ENCODE measurements around the gene GLCCI1.
"Not testable (repeated sequence)": the region's sequence is repeated elsewhere in the genome, so short reads cannot be mapped to it uniquely, and the experiment has no call there.

The GLCCI1 gene

DNA sequence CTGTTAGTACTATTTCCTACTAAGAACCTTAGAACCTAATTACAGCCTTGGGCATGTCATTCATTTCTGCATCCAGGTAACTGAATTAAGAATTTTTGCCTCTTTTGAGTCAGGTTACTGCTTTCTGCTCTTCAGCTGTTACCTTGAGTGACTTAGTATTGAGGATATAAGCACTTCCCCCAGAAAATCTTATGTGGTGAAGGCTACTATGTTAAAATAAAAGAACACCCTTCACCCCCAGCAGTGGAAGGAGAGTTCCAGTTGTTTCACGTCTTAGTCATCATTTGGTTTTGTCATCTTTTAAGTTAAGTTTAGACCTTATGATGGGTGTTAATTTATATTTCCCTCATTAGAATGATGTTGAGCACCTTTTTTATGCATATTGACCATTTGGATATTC, 82.8 kb downstream of the GLCCI1 start:
- no peak for DNase-seq (ENCODE audit: low spot score)

DNA sequence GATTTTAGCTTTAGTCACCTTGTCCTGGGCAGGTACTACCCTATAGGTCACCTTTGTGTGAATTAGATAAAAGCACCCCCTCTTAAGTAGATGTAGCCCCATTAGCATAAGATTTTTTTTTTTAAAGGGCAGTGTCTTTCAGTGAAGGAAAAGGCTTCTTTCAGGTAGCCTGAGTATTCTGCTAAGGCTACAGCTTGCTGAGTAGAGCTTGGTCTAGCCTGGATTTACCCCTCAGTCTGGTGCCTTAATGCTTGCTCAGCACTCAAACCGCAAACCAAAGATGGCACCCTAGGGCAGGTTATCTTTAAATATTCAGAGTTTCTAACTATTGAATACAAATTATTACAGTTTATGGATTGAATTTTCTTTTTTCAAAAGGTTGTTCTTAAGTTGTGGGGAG, 83.4 kb downstream of the GLCCI1 start:
- no peak for DNase-seq (ENCODE audit: low spot score)

DNA sequence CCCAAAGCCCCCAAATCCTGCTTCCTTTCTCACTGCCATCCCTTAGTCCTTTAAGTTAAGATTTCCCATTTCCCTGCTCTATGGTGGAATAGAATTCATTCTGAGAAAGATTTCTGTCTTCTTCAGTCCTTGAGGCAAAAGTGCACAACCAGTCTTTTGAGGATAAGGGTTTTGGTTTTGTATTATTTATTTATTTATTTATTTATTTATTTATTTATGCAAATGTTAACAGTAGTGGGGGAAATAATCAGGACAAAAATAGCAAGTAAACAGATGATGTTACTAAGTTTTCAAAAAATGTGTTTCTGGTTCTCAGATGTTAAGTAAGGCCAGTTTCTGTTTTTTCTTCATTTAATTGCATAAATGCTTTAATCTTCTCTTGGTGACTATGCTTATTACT, 84.2 kb downstream of the GLCCI1 start:
- DNase-seq (ENCODE audit: low spot score) = no peak

DNA sequence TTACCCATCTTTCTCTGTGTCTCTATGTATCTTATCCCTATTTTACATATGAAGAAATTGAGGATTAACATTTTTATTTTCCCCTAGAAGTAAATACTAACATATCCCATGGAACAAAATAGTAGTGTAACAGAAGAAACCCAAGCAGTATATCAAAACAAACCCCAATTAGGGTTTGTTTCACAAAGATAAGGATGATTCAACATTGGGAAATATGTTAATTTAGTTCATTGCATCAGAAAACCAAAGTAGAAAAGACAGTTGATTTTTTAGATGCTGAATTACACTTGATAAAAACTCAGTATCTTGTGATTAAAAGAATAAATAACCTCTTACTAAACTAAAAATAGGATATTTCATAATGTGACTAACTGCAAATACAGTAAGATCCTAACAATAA, 87.8 kb downstream of the GLCCI1 start:
- DNase-seq (ENCODE audit: low spot score) = no peak

DNA sequence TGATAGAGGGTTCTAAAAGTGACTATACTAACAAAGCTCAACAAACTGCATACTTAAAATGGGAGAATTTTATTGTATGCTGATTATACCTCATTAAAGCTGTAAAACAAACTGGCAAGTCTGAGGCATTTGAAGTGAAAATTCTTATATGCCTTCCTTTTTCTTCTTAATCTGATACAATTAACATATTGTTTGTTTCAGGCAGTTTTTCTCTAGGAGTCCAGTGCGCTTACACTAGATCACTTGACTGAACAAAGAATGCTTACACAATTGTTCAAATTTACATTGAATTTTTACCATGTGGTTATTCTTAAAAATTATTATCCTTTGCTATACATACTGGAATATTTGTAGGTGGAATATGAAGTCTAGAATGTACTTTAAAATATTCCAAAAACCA, 89.0 kb downstream of the GLCCI1 start:
- DNase-seq (ENCODE audit: low spot score) = no peak

DNA sequence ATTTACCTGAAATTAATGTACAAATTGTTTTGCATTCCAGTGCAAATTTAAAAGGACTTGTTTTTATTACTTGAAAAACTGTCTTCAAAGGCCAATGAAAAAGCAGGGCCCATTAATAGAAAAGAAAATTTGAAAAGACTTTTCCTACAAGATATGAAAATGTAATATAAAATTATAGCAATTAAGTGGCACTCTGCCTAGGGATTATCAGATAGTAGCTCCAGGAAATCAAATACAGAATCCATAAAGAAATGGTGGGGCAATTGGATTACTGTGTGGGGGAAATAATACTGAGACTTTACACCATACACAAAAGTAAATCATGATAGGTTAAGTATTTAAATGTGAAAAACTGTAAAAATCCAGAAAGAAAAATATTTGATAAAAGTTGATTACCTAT, 89.7 kb downstream of the GLCCI1 start:
- no peak for DNase-seq (ENCODE audit: low spot score)

DNA sequence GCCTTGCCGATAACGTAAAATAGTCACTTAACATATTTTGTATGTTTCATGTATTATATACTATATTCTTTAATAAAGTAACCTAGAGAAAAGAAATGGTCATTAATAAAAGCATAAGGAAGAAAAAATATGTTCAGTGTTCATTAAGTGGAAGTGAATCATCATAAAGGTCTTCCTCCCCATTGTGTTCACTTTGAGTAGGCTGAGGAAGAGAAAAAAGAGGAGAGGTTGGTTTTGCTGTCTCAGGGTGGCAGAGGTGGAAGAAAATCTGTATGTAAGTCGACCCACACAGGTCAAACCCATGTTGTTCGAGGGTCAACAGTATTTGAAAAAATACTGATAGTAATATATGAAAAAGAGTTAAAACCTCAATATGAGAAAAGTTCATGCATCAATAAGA, 90.3 kb downstream of the GLCCI1 start:
- DNase-seq (ENCODE audit: low spot score) = no peak

DNA sequence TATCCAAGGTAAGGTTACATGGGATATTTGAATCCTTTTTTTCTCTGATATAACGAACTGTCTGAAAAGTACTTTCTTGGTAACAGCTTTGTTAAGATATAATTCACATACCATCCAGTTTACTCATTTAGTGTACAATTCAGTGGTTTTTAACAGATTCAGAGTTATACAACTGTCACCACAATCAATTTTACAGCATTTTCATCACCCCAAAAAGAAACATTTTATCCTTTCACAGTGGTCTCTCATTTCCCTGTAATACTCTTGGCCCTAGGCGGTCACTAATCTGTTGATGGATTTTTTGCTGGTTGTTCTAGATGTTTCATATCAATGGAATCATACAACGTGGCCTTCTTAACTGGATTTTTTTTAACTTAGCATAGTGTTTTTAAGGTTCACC, 91.6 kb downstream of the GLCCI1 start:
- no peak for DNase-seq (ENCODE audit: low spot score)

DNA sequence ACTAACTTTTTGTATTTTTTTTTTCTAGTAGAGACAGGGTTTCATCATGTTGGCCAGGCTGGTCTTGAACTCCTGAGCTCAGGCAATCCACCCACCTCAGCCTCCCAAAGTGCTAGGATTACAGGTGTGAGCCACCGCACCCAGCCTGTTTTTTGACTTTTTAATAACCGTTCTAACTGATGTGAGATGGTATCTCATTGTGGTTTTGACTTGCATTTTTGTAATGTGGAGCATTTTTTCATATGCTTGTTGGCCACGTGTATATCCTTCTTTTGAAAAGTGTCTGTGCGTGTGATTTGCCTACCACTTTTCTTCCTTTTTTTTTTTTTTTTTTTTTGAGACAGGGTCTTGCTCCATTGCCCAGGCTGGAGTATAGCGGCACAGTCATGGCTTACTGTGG, 94.7 kb downstream of the GLCCI1 start:
- DNase-seq (ENCODE audit: low spot score) = not testable (repeated sequence)

DNA sequence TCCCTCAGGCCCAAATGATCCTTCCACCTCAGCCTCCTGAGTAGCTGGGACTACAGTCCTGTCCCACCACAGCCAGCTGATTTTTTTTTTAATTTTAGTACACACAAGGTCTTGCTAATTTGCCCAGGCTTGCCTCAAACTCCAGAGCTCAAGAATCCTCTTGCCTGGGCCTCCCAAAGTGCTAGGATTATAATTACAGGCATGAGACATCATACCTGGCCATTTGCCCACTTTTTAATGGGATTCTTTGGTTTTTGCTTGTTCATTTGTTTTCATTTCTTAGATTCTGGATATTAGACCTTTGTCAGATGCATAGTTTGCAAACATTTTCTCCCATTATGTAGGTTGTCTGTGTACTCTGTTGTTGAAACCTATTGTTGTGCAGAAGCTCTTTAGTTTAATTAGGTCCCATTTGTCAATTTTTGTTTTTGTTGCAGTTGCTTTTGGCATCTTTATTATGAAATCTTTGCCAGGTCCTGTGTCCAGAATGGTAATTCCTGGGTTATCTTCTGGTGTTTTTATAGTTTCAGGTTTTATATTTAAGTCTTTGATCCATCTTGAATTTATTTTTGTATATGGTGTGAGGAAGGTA, 95.2 kb downstream of the GLCCI1 start:
- no peak for DNase-seq (ENCODE audit: low spot score)

DNA sequence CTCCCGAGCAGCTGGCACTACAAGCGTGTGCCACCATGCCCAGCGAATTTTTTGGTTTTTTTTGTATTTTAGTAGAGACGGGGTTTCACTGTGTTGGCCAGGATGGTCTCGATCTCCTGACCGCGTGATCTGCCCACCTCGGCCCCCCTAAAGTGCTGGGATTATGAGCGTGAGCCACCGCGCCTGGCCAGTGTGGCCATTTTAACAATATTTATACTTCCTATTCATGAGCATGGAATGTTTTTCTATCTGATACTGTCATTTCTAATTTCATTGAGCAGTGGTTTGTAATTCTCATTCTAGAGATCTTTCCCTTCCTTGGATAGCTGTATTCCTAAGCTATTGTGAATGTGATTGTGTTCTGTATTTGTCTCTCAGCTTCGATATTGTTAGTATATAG, 96.2 kb downstream of the GLCCI1 start:
- DNase-seq (ENCODE audit: low spot score) = no peak

DNA sequence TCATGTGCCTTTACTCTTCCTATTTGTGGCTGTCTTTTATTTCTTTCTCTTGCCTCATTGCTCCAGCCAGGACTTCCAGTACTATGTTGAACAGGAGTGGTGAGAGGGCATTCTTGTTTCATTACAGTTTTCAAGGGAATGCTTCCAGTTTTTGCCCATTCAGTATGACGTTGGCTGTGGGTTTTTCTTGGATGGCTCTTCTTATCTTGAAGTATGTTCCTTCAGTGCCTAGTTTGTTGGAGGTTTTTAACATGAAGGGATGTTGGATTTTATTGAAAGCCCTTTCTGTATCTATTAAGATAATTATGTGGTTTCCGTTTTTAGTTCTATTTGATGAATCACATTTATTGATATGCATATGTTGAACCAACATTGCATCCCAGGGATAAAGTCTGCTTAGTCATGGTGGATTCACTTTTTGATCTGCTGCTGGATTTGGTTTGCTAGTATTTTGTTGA, 96.8 kb downstream of the GLCCI1 start:
- no peak for DNase-seq (ENCODE audit: low spot score)

DNA sequence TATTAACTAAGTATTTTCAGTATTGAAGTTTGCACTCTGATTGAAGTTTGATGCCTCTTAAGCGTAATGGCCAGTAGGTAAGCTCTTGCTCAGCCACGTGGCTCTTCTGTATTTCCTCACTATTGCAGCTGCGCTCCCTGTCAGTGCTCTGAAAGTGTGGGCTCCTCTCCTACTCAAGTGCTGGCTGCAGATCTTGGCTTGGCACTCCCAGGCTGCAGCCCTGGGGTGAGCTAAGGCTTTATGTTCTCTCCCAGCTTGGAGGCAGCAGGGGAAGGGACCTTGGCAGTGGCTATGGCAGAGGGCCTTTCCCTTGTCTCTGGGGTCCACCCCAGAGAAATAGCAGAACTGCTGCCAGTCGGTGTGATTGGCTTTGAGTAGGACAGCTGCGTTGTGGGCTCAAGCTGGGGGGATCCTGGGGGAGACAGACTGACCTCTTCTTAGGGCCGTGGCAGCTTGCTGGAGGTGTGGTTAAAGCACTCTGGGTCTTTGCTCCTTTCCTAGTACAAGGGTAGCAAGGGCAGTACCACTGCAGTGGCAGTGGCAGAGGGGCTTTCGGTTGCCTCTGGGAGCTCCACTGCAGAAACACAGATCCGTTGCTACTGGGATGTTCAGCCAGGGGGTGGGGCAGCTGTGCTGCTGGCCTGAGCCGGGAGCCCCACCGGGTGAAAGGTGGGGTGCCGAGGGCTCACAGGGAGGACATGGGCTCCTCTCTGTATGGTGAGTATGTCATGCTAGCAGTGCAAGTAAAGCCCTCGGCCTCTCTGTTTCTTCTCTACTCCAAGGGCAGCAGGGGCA, 100.5 kb downstream of the GLCCI1 start:
- DNase-seq (ENCODE audit: low spot score) = no peak

DNA sequence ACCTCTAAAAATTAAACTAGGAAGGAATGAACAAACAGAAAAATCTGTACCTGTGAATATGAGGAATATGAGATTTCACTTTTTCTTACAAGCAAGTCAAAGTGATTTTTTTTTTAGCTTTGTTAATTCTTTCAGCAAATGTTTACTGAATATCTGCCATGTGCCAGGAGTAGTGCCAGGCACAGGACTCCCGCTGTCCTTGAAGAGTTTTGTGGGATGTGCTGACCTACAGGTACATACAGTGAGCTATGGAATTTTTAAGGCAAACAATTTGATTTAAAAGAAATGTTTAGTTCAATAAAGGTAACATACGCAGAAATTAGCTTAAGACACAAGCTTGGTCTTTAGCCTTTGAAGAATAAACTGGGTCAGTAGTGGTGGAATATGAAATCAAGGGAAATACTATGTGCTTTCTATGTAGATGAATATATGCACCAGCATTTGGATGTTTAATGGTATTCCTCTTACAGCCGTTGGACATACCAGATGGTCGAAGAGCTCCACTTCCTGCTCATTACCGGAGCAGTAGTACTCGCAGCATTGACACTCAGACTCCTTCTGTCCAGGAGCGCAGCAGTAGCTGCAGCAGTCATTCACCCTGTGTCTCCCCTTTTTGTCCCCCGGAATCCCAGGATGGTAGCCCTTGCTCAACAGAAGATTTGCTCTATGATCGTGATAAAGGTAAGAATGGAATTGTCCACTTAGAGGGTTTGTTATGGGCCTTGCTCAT, 102.0 kb downstream of the GLCCI1 start:
- no peak for DNase-seq (ENCODE audit: low spot score)

DNA sequence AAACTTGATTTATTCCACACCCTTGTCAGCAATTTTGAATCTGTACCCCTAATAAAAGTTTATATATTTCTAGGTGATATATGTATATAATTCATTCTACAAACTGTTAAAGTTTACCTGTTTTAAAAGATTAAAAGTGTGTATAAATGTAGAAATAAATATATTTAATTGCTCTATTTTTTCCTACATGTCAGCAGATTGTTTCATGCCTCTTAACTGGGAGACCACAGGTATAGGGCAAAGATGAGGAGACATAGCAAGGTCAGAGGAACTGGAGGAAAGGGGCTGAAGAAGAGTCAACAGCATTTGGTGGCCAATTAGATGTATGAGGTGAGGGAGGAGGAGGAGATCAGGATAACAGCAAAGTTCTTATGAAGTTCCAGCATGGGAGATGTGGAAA, 109.8 kb downstream of the GLCCI1 start:
- no peak for DNase-seq (ENCODE audit: low spot score)

DNA sequence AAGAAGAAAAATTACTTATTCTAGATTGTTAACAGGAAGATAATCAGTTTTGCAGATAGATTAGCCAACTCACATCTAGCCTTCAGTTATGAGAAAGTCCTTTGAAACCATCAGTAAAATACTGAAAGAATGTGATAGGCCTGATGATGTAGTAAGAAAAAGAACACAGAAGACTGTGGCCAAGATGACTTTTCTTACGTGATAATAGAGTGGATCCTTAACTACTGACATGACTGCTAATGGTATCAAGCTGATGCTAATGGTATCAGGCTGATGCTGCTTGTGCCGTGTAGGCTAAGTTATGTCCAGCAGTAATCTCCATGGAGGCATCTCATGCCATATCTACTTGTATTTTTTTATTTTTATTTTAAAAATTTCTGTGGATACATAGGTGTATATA, 114.2 kb downstream of the GLCCI1 start:
- DNase-seq (ENCODE audit: low spot score) = no peak

DNA sequence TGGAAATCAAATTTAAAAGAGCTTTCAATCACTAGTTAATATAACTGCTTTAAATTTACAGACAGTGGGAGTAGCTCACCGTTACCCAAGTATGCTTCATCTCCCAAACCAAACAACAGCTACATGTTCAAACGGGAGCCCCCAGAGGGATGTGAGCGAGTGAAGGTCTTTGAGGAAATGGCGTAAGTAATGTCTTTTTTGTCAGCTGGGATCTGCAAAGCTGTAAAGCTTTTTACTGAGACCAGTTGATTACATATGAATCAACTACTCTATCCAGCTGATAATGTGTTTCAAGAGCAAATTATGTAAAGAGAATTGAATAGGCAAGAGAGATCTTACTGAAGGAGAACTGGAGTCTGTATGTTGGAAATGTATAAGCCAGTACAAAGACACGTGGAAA, 116.2 kb downstream of the GLCCI1 start:
- no peak for DNase-seq (ENCODE audit: low spot score)

DNA sequence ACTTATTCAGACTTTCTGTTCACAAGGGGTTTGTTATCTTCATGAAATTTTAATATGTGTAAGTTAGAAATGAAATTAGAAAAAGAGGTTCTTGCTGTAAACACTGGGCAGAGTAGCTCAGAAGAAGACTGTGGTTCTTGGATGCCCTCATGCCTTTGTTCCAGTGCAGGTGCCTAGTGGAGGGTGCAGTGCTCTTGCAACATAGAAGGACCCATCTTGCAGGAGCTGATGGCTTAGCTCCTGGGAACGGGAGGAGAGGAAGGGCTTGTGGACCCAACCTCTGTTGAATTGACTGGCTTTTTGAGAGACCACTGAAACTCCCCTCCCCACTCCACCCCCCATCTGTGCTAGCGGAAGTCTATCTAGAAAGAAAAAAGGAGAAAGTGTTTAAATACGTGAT, 116.8 kb downstream of the GLCCI1 start:
- DNase-seq (ENCODE audit: low spot score) = no peak

DNA sequence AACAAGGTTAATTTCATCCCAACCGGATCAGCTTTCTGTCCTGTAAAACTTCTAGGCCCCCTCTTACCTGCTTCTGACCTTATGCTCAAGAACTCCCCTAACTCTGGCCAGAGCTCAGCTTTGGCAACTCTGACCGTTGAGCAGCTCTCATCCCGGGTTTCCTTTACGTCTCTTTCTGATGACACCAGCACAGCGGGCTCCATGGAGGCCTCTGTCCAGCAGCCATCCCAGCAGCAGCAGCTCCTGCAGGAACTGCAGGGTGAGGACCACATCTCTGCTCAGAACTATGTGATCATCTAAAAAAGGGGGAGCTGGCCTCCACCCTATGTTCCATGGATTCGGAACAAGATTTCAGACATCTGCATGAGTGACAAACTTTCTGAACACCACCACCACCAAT, 117.6 kb downstream of the GLCCI1 start:
- DNase-seq (ENCODE audit: low spot score) = no peak

DNA sequence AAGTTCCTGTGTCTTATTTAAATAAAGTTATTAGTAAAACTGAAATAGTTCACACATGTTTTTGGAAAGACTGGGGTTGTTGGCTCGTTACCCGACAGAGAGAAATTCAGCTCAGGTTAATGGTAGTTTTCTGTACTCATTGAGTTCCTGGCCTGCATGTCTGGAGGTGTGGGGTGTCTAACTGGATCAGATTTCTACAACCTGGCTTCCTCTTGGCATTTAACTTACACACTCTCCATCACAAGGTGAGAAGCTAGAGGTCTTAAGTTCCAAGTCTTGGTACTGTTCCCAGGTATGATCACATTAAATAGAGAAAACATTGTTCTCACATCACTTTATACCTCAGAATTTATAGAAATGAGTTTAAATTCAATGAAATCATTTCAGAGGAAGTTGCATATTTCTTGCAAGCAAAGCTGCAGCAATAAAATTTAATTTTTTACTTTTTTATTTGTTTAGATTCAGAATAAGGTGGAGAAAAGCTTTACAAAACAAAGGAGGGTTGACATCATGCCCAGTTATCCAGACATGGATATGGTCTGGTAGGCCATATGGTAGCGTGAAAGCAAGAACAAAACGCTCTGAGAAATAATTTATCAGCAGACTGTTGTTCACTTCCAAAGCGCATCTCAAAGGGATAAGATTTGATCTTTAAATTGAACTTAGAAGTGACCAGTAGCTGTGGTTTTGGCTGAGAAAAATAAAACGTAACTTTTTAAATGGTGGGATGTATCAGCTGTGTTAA, 120.6 kb downstream of the GLCCI1 start:
- no peak for DNase-seq (ENCODE audit: low spot score)

DNA sequence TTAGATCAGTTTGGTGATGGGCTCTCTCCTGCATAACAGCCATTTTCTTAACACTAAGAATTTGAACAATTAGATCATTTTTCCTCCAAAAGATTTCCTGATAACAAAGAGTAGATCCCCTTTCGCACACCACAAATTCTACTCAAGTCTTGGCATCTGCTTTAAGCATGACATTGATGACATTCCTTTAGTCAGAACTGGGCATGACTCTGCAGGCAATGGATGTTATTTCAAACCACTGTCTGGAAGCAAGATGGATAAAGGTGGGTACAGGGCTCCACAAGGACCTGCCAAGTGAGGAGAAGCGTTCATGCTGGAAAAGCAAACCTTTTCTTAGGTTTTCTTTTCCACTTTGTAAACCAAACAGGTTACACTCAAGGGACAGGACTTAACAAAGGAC, 123.5 kb downstream of the GLCCI1 start:
- peak; percentile 9 for DNase-seq (ENCODE audit: low spot score)

All from kidney tubule cell (primary cell).